ENCODE measurements around the gene LAMC2.
A peak's percentile ranks its signal among the peaks of the same experiment; 100 is the strongest.

Gene LAMC2

GRCh38 chr1:183276386-183277080, 90.5 kb downstream of the LAMC2 start:
- no peak overlapping the region for H3K27ac ChIP-seq (ENCODE audit: poor library complexity, severe bottlenecking)
- no peaks in the 10 kb centered on the region for H3K36me3 ChIP-seq (ENCODE audit: low read depth)
- TF ChIP-seq CTCF (IDR thresholded peaks at IDR 0.05; ENCODE audit: poor library complexity, severe bottlenecking): no peak
- DNase-seq (ENCODE audit: low spot score) (no peak), ATAC-seq (ENCODE audit: low read depth) (no peak)
- H3K9me3 ChIP-seq (ENCODE audit: severe bottlenecking): no peaks in the 10 kb centered on the region
- H3K4me3 ChIP-seq (ENCODE audit: severe bottlenecking): no peak overlapping the region
- H3K27me3 ChIP-seq (ENCODE audit: insufficient read depth, poor library complexity, severe bottlenecking): no peaks in the 10 kb centered on the region
- peaks cover 48% of the 10 kb centered on the region for H3K4me1 ChIP-seq (ENCODE audit: insufficient read depth, poor library complexity, severe bottlenecking)

- no peak for ATAC-seq (ENCODE audit: low read depth)
- peaks cover 38% of the 10 kb centered on the region for H3K4me1 ChIP-seq (ENCODE audit: insufficient read depth, poor library complexity, severe bottlenecking)
Observed at GRCh38 chr1:183277821-183278738, 92.0 kb downstream of the LAMC2 start.

GRCh38 chr1:183278739-183279591, 92.9 kb downstream of the LAMC2 start:
- DNase-seq (ENCODE audit: low spot score) (peak; percentile 75), ATAC-seq (ENCODE audit: low read depth) (peak; percentile 72)
- peak overlapping the region; percentile 97 for H3K27ac ChIP-seq (ENCODE audit: poor library complexity, severe bottlenecking)

More at GRCh38 chr1:183277821-183278738, 92.0 kb downstream of the LAMC2 start:
- no peaks in the 10 kb centered on the region for H3K36me3 ChIP-seq (ENCODE audit: low read depth)
- peak overlapping the region; percentile 97 for H3K27ac ChIP-seq (ENCODE audit: poor library complexity, severe bottlenecking)
- no peaks in the 10 kb centered on the region for H3K27me3 ChIP-seq (ENCODE audit: insufficient read depth, poor library complexity, severe bottlenecking)
- no peak for TF ChIP-seq CTCF (IDR thresholded peaks at IDR 0.05; ENCODE audit: poor library complexity, severe bottlenecking)
- DNase-seq (ENCODE audit: low spot score): no peak
- no peak overlapping the region for H3K4me3 ChIP-seq (ENCODE audit: severe bottlenecking)
- H3K9me3 ChIP-seq (ENCODE audit: severe bottlenecking): no peaks in the 10 kb centered on the region

GRCh38 chr1:183279835-183280234, 93.8 kb downstream of the LAMC2 start:
- H3K4me3 ChIP-seq (ENCODE audit: severe bottlenecking): no peak overlapping the region
- peaks cover 39% of the 10 kb centered on the region for H3K4me1 ChIP-seq (ENCODE audit: insufficient read depth, poor library complexity, severe bottlenecking)
- H3K36me3 ChIP-seq (ENCODE audit: low read depth): no peaks in the 10 kb centered on the region
- no peak for TF ChIP-seq CTCF (IDR thresholded peaks at IDR 0.05; ENCODE audit: poor library complexity, severe bottlenecking)
- DNase-seq (ENCODE audit: low spot score) (peak; percentile 90), ATAC-seq (ENCODE audit: low read depth) (peak; percentile 64)
- H3K9me3 ChIP-seq (ENCODE audit: severe bottlenecking): no peaks in the 10 kb centered on the region
- peak overlapping the region; percentile 97 for H3K27ac ChIP-seq (ENCODE audit: poor library complexity, severe bottlenecking)
- H3K27me3 ChIP-seq (ENCODE audit: insufficient read depth, poor library complexity, severe bottlenecking): no peaks in the 10 kb centered on the region

More at GRCh38 chr1:183278739-183279591, 92.9 kb downstream of the LAMC2 start:
- H3K27me3 ChIP-seq (ENCODE audit: insufficient read depth, poor library complexity, severe bottlenecking): no peaks in the 10 kb centered on the region
- H3K9me3 ChIP-seq (ENCODE audit: severe bottlenecking): no peaks in the 10 kb centered on the region
- no peak overlapping the region for H3K4me3 ChIP-seq (ENCODE audit: severe bottlenecking)
- peaks cover 39% of the 10 kb centered on the region for H3K4me1 ChIP-seq (ENCODE audit: insufficient read depth, poor library complexity, severe bottlenecking)
- no peak for TF ChIP-seq CTCF (IDR thresholded peaks at IDR 0.05; ENCODE audit: poor library complexity, severe bottlenecking)
- H3K36me3 ChIP-seq (ENCODE audit: low read depth): no peaks in the 10 kb centered on the region

All from RWPE2 (cell line).